HEK293 (cell line): ENCODE data around the gene ANO9.

ENCODE experiments used
- BCL11A ChIP-seq: fragments of 450-650 bp; formaldehyde crosslinking; IDR thresholded peaks from 2 replicates; pipeline ENCODE4 v1.5.1; 2016; ENCODE audit warnings: low read depth, missing biosample characterization, missing genetic modification characterization
- CTCF ChIP-seq: fragments of 450-650 bp; formaldehyde crosslinking; IDR thresholded peaks from 2 replicates; pipeline ENCODE4 v1.5.1; 2016; ENCODE audit warnings: missing biosample characterization, missing genetic modification characterization
- ELK4 ChIP-seq: IDR thresholded peaks from 2 replicates; pipeline ENCODE4 v1.6.1; 2011; ENCODE audit warnings: mild to moderate bottlenecking, low read depth, low read length, borderline replicate concordance
- HOXC10 ChIP-seq: sonication (generic); formaldehyde crosslinking; IDR thresholded peaks from 2 replicates; pipeline ENCODE4 v1.8.1; 2023; ENCODE audit warnings: mild to moderate bottlenecking, missing genetic modification reagents
- PATZ1 ChIP-seq: fragments of 450-650 bp; formaldehyde crosslinking; IDR thresholded peaks from 2 replicates; pipeline ENCODE4 v1.5.1; 2016; ENCODE audit warnings: missing biosample characterization, missing genetic modification characterization
- REST ChIP-seq: fragments of 450-650 bp; formaldehyde crosslinking; IDR thresholded peaks from 2 replicates; pipeline ENCODE4 v1.5.1; 2016; ENCODE audit warnings: missing biosample characterization, missing genetic modification characterization
- TRIM28 ChIP-seq: IDR thresholded peaks from 2 replicates; pipeline ENCODE4 v1.6.1; 2011; ENCODE audit warnings: low read length, control low read depth, borderline replicate concordance
- YY1 ChIP-seq: fragments of 450-650 bp; formaldehyde crosslinking; IDR thresholded peaks from 2 replicates; pipeline ENCODE4 v1.5.1; 2018; ENCODE audit warnings: missing biosample characterization, missing genetic modification characterization
- ZNF140 ChIP-seq: fragments of 450-650 bp; formaldehyde crosslinking; IDR thresholded peaks from 2 replicates; pipeline ENCODE4 v1.5.1; 2016; ENCODE audit warnings: missing biosample characterization, missing genetic modification characterization
- ZNF362 ChIP-seq: fragments of 450-650 bp; formaldehyde crosslinking; IDR thresholded peaks from 2 replicates; pipeline ENCODE4 v1.5.1; 2016; ENCODE audit warnings: missing biosample characterization, missing genetic modification characterization
- ZNF747 ChIP-seq: fragments of 450-650 bp; formaldehyde crosslinking; IDR thresholded peaks from 2 replicates; pipeline ENCODE4 v1.5.1; 2016; ENCODE audit warnings: missing biosample characterization, missing genetic modification characterization
- ZSCAN30 ChIP-seq: fragments of 450-650 bp; IDR thresholded peaks from 2 replicates; pipeline ENCODE4 v1.5.1; 2018; ENCODE audit warnings: missing biosample characterization, mild to moderate bottlenecking, missing genetic modification characterization, moderate library complexity

GRCh38 chr11:399731-400211, 42.0 kb downstream of the ANO9 start:
- no peak for TF ChIP-seq HOXC10 (CRISPR knock-in tag)
- no peak for TF ChIP-seq CTCF (tag by site-specific recombination)
- no peak for TF ChIP-seq ZNF747 (tag by site-specific recombination)
- TF ChIP-seq YY1, result no peak
- no peak for TF ChIP-seq BCL11A (tag by site-specific recombination)
- TF ChIP-seq ZSCAN30, result no peak
- TF ChIP-seq PATZ1 (tag by site-specific recombination), result no peak
- TF ChIP-seq ZNF140 (tag by site-specific recombination), result no peak
- TF ChIP-seq REST, result no peak
- TF ChIP-seq TRIM28, result no peak
- TF ChIP-seq ZNF362, result no peak
- TF ChIP-seq ELK4, result no peak
